Endodermal cell (in vitro differentiated cells): ENCODE data around the gene INPPL1. TPM values are rescaled to one million over a fixed set of nuclear protein-coding genes. Genes with fewer than 3 reads are reported as not detected.

Experiments
- DNase-seq: peaks from one replicate; pipeline ENCODE4 v3.0.0-alpha.2; 2017
- H3K27ac ChIP-seq: 2 replicates; pipeline ENCODE4 v1.5.1; 2013; ENCODE audit warnings: mild to moderate bottlenecking, low read depth, low read length, moderate library complexity
- H3K27me3 ChIP-seq: 2 replicates; pipeline ENCODE4 v1.6.1; 2013; ENCODE audit warnings: mild to moderate bottlenecking, low read length, moderate library complexity; ENCODE audit not compliant: insufficient read depth, control insufficient read depth, poor library complexity, severe bottlenecking
- H3K36me3 ChIP-seq: 2 replicates; pipeline ENCODE4 v1.7.0; 2013; ENCODE audit warnings: mild to moderate bottlenecking, low read length, moderate library complexity; ENCODE audit not compliant: control insufficient read depth, insufficient read depth
- H3K4me1 ChIP-seq: one replicate; pipeline ENCODE4 v1.7.0; 2013; ENCODE audit warnings: low read length; ENCODE audit not compliant: control insufficient read depth, insufficient read depth
- H3K4me3 ChIP-seq: 2 replicates; pipeline ENCODE4 v1.5.1; 2013; ENCODE audit warnings: mild to moderate bottlenecking, low read length, moderate library complexity
- H3K9ac ChIP-seq: 2 replicates; pipeline ENCODE4 v1.6.1; 2013; ENCODE audit warnings: mild to moderate bottlenecking, low read length, moderate library complexity; ENCODE audit not compliant: poor library complexity, severe bottlenecking; ENCODE audit errors: extremely low read depth
- H3K9me3 ChIP-seq: 2 replicates; pipeline ENCODE4 v1.6.1; 2013; ENCODE audit warnings: mild to moderate bottlenecking, low read length, moderate library complexity; ENCODE audit not compliant: control insufficient read depth
- H3K27ac Mint-ChIP-seq: 2 replicates; pipeline ENCODE4 v1.8.0; 2020; ENCODE audit warnings: mixed read lengths
- H3K27me3 Mint-ChIP-seq: 2 replicates; pipeline ENCODE4 v1.8.0; 2021; ENCODE audit warnings: mild to moderate bottlenecking, mixed read lengths; ENCODE audit not compliant: insufficient read depth
- H3K36me3 Mint-ChIP-seq: 2 replicates; pipeline ENCODE4 v1.8.0; 2020; ENCODE audit warnings: low read depth, mixed read lengths
- H3K4me1 Mint-ChIP-seq: 2 replicates; pipeline ENCODE4 v1.8.0; 2020; ENCODE audit warnings: mixed read lengths
- H3K4me3 Mint-ChIP-seq: 2 replicates; pipeline ENCODE4 v1.8.0; 2020; ENCODE audit warnings: mild to moderate bottlenecking, moderate library complexity, mixed read lengths
- H3K9me3 Mint-ChIP-seq: 2 replicates; pipeline ENCODE4 v1.8.0; 2020; ENCODE audit warnings: mild to moderate bottlenecking, mixed read lengths
- WGBS, 2 experiments: methylation state at CpG; one replicate each; pipeline versions ENCODE4 v1.1.5 to v1.1.7; 2013; ENCODE audit warnings: missing lambda C conversion rate in 2 of 2, mixed read lengths in 1 of 2; ENCODE audit not compliant: insufficient coverage in 1 of 2, insufficient read length in 1 of 2; 5-methylcytosine and 5-hydroxymethylcytosine counted together
- total RNA-seq, 2 donors: library from RNA; stranded (reverse); fragmentation: NEBNext Ultra II Directional in 1 of 2; extraction: Animal tissue kit (Norgen Biotek cat#: 25700) in 1 of 2; gene quantifications; 2 replicates in 1 of 2; 3 replicates in 1 of 2; pipeline ENCODE4 v1.2.1, GENCODE V29; 2021
- TF ChIP-seq, protein P1 (sequence below): fragments of 200-600 bp; sonication (generic); conservative IDR thresholded peaks from 2 replicates; pipeline ENCODE4 v1.5.0; 2021; ENCODE audit warnings: antibody characterized with exemption, mild to moderate bottlenecking

INPPL1 gene
- total RNA-seq, 2 donors from 2014 or later: 230 to 325 TPM

DNA sequence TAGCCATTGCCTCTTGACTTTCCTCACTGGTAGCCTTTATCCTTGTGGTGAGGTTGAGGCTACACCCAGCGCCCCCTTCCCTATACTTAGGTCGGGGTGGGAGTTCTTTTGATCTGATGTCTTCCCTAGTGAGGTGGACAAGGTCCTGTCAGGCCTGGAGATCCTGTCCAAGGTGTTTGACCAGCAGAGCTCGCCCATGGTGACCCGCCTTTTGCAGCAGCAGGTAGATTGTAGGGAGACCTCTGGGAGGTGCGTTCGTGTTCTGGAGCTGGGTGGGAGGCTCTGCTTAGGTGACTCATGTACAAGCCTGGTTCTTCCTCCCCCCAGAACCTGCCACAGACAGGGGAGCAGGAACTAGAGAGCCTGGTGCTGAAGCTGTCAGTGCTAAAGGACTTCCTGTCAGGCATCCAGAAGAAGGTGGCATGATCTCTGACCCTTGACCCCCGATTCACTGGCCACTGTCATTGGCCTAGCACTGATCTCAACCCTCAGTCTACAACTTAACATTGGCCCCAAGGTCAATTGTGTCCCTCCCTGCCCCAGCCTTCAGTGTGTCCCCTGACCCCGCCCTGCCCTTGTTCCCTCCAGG, 4.9 kb downstream of the INPPL1 start:
- TF ChIP-seq, protein P1, sequence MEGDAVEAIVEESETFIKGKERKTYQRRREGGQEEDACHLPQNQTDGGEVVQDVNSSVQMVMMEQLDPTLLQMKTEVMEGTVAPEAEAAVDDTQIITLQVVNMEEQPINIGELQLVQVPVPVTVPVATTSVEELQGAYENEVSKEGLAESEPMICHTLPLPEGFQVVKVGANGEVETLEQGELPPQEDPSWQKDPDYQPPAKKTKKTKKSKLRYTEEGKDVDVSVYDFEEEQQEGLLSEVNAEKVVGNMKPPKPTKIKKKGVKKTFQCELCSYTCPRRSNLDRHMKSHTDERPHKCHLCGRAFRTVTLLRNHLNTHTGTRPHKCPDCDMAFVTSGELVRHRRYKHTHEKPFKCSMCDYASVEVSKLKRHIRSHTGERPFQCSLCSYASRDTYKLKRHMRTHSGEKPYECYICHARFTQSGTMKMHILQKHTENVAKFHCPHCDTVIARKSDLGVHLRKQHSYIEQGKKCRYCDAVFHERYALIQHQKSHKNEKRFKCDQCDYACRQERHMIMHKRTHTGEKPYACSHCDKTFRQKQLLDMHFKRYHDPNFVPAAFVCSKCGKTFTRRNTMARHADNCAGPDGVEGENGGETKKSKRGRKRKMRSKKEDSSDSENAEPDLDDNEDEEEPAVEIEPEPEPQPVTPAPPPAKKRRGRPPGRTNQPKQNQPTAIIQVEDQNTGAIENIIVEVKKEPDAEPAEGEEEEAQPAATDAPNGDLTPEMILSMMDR: no peak
- Histone ChIP-seq H3K27ac (no peak overlapping the region), H3K27me3 (no peaks in the 10 kb centered on the region), H3K4me3 (no peak overlapping the region), H3K9me3 (no peaks in the 10 kb centered on the region), H3K9ac (no peak overlapping the region), H3K4me1 (peaks cover 5% of the 10 kb centered on the region), H3K36me3 (peaks cover 83% of the 10 kb centered on the region)
- Mint-ChIP-seq H3K36me3 (peaks cover 70% of the 10 kb centered on the region), H3K4me1 (peaks cover 14% of the 10 kb centered on the region), H3K27me3 (no peaks in the 10 kb centered on the region), H3K27ac (peak overlapping the region; percentile 44), H3K9me3 (no peaks in the 10 kb centered on the region), H3K4me3 (no peak overlapping the region)
- peak; percentile 23 for DNase-seq
- WGBS, 2 experiments: 94 to 95% methylated on average over 4 to 8 of the region's 8 CpGs

DNA sequence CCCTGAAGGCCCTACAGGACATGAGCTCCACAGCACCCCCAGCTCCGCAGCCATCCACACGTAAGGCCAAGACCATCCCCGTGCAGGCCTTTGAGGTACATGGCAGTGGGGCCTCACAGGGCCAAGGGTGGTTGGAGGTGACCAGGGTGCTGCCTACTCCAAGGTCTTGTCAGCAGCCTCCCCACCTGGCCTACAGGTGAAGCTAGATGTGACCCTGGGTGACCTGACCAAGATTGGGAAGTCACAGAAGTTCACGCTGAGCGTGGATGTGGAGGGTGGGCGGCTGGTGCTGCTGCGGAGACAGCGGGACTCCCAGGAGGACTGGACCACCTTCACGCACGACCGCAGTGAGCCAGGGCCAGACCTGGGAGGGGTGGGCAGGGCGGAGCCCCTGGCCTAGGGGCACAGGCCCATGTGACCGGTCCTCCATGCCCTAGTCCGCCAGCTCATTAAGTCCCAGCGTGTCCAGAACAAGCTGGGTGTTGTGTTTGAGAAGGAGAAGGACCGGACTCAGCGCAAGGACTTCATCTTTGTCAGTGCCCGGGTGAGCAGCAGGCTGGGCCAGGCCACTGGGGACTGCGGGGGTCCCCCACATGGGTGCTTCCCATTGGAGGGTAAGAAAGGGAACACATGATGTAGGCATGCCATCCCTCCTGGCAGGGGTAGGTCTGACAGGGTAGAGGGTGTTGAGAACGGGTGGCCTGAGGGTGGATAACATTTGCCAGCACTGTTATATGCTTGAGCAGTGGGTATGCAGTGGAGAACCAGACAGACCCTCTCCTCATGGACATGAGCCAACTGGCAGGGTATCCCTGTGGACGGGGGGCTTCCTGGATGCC, 5.6 kb downstream of the INPPL1 start:
- Histone ChIP-seq H3K4me1 (peaks cover 5% of the 10 kb centered on the region), H3K9me3 (no peaks in the 10 kb centered on the region), H3K27ac (no peak overlapping the region), H3K36me3 (peaks cover 91% of the 10 kb centered on the region), H3K9ac (no peak overlapping the region), H3K4me3 (no peak overlapping the region), H3K27me3 (no peaks in the 10 kb centered on the region)
- no peak overlapping the region for H3K27ac Mint-ChIP-seq
- H3K4me3 Mint-ChIP-seq: no peak overlapping the region
- H3K4me1 Mint-ChIP-seq: peaks cover 13% of the 10 kb centered on the region
- TF ChIP-seq, protein P1: no peak
- DNase-seq: peak; percentile 29
- 95 to 98% methylated on average over 9 to 21 of the region's 21 CpGs for WGBS, 2 experiments
- peaks cover 77% of the 10 kb centered on the region for H3K36me3 Mint-ChIP-seq
- no peaks in the 10 kb centered on the region for H3K27me3 Mint-ChIP-seq
- no peaks in the 10 kb centered on the region for H3K9me3 Mint-ChIP-seq

DNA sequence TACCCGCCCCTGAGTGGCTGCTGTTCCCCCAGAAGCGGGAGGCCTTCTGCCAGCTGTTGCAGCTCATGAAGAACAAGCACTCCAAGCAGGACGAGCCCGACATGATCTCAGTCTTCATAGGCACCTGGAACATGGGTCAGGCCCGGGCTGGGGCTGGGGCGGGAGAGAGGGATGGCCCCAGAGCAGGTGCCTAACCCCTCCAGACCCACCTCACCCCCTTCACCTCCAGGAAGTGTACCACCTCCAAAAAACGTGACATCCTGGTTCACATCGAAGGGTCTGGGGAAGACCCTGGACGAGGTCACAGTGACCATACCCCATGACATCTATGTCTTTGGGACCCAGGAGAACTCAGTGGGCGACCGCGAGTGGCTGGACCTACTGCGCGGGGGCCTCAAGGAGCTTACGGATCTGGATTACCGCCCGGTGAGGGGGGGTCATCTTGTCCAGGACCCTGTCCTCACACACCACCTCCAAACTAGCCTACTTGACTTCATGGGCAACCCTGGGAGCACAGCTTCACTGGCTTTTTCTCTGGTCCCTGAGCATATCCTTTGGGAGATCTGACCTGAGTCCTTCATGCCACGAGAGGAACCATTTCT, 6.3 kb downstream of the INPPL1 start:
- Mint-ChIP-seq H3K4me3 (no peak overlapping the region), H3K27me3 (no peaks in the 10 kb centered on the region), H3K9me3 (no peaks in the 10 kb centered on the region), H3K36me3 (peaks cover 79% of the 10 kb centered on the region), H3K27ac (peak overlapping the region; percentile 21), H3K4me1 (peaks cover 8% of the 10 kb centered on the region)
- peaks cover 97% of the 10 kb centered on the region for H3K36me3 ChIP-seq
- 93 to 94% methylated on average over 7 to 18 of the region's 18 CpGs for WGBS, 2 experiments
- TF ChIP-seq, protein P1: no peak
- H3K4me1 ChIP-seq: peaks cover 5% of the 10 kb centered on the region
- peak; percentile 27 for DNase-seq
- H3K27me3 ChIP-seq: no peaks in the 10 kb centered on the region
- no peaks in the 10 kb centered on the region for H3K9me3 ChIP-seq
- H3K9ac ChIP-seq: no peak overlapping the region
- H3K4me3 ChIP-seq: no peak overlapping the region
- H3K27ac ChIP-seq: no peak overlapping the region
